Measurements from ENCODE around the gene RPL10A. TPM values are rescaled to one million over a fixed set of nuclear protein-coding genes. Genes with fewer than 3 reads are reported as not detected.
A peak's percentile ranks its signal among the peaks of the same experiment; 100 is the strongest.
"Not testable (repeated sequence)": the region's sequence is repeated elsewhere in the genome, so short reads cannot be mapped to it uniquely, and the experiment has no call there.

RPL10A gene
- total RNA-seq, 4 donors from 2014 or later = 347 to 1,065 (median 530) TPM

DNA sequence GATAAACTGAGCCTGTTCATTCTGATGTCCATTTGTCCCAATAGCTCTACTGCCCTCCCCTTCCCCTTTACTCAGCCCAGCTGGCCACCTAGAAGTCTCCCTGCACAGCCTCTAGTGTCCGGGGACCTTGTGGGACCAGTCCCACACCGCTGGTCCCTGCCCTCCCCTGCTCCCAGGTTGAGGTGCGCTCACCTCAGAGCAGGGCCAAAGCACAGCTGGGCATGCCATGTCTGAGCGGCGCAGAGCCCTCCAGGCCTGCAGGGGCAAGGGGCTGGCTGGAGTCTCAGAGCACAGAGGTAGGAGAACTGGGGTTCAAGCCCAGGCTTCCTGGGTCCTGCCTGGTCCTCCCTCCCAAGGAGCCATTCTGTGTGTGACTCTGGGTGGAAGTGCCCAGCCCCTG, 40.8 kb upstream of the RPL10A start:
- DNase-seq = no peak
- no peaks in the 10 kb centered on the region for H3K27me3 ChIP-seq
- H3K4me1 ChIP-seq = peaks cover 0 to 7% (median 0%) of the 10 kb centered on the region in 4 donors
- peaks cover 0 to 24% (median 7%) of the 10 kb centered on the region in 4 donors for H3K9me3 ChIP-seq
- H3K27ac ChIP-seq = no peak overlapping the region
- TF ChIP-seq, protein P1, sequence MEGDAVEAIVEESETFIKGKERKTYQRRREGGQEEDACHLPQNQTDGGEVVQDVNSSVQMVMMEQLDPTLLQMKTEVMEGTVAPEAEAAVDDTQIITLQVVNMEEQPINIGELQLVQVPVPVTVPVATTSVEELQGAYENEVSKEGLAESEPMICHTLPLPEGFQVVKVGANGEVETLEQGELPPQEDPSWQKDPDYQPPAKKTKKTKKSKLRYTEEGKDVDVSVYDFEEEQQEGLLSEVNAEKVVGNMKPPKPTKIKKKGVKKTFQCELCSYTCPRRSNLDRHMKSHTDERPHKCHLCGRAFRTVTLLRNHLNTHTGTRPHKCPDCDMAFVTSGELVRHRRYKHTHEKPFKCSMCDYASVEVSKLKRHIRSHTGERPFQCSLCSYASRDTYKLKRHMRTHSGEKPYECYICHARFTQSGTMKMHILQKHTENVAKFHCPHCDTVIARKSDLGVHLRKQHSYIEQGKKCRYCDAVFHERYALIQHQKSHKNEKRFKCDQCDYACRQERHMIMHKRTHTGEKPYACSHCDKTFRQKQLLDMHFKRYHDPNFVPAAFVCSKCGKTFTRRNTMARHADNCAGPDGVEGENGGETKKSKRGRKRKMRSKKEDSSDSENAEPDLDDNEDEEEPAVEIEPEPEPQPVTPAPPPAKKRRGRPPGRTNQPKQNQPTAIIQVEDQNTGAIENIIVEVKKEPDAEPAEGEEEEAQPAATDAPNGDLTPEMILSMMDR (IDR thresholded peaks at IDR 0.05) = no peak
- TF ChIP-seq POLR2A (IDR thresholded peaks at IDR 0.05) = no peak
- H3K4me3 ChIP-seq = no peak overlapping the region
- peaks cover 0 to 56% (median 0%) of the 10 kb centered on the region in 3 donors for H3K36me3 ChIP-seq

DNA sequence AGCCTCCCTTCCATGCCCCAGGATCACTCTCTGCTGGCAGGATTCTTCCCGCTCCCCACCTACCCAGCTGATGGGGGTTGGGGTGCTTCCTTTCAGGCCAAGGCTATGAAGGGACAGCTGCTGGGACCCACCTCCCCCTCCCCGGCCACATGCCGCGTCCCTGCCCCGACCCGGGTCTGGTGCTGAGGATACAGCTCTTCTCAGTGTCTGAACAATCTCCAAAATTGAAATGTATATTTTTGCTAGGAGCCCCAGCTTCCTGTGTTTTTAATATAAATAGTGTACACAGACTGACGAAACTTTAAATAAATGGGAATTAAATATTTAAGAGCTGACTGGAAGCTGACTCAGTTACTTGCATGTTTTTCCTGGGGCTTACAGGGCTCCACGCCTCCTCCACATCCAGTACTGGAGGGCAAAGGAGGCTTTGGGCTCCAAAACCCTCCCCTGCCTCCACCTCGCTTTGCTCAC, 40.3 kb upstream of the RPL10A start:
- no peaks in the 10 kb centered on the region for H3K27me3 ChIP-seq
- no peak for DNase-seq
- peaks cover 0 to 53% (median 0%) of the 10 kb centered on the region in 3 donors for H3K36me3 ChIP-seq
- peaks cover 0 to 10% (median 0%) of the 10 kb centered on the region in 4 donors for H3K4me1 ChIP-seq
- no peak overlapping the region for H3K27ac ChIP-seq
- H3K4me3 ChIP-seq = no peak overlapping the region
- peaks cover 0 to 24% (median 7%) of the 10 kb centered on the region in 4 donors for H3K9me3 ChIP-seq
- TF ChIP-seq, protein P1 (IDR thresholded peaks at IDR 0.05) = no peak
- no peak for TF ChIP-seq POLR2A (IDR thresholded peaks at IDR 0.05)

DNA sequence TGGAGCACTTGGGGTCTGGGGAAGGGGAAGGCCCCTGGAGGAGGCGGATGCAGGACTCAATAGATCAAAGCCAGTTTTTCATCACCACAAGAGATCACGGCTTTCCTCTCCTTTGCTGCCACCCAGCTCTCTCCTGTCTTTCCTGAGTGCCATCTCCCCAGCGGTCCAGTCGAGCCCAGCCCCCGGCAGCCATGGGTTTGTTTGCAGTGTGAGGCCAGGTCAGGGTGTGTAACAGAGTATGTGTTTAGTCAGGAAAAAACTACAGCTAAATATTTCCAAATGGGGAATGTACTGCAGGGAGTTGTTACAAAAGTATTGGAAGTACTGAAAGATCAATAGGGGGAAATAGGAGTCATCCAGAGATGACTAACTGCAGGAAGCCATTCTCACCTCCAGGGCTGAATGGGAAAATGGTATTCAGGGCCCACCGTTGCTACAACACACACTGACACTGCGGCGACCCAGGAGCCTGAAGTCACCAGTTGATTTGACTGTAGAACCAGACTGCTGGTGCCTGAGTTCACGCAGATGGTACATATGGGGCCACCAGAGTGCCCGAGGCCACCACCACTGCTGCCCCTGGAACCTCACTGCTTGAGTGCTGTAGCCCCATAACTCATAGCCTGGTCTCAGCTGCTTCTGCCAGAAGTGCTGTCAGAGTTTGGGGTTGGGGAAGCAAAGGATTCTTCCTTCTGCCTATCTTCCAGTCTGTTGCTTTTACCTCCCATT, 39.6 kb upstream of the RPL10A start:
- no peak for TF ChIP-seq POLR2A (IDR thresholded peaks at IDR 0.05)
- TF ChIP-seq, protein P1 (IDR thresholded peaks at IDR 0.05) = no peak
- Histone ChIP-seq H3K27me3 (no peaks in the 10 kb centered on the region), H3K4me1 (peaks cover 0 to 10% (median 0%) of the 10 kb centered on the region in 4 donors), H3K27ac (no peak overlapping the region), H3K4me3 (no peak overlapping the region), H3K9me3 (peaks cover 0 to 24% (median 7%) of the 10 kb centered on the region in 4 donors), H3K36me3 (peaks cover 0 to 46% (median 0%) of the 10 kb centered on the region in 3 donors)
- no peak for DNase-seq

DNA sequence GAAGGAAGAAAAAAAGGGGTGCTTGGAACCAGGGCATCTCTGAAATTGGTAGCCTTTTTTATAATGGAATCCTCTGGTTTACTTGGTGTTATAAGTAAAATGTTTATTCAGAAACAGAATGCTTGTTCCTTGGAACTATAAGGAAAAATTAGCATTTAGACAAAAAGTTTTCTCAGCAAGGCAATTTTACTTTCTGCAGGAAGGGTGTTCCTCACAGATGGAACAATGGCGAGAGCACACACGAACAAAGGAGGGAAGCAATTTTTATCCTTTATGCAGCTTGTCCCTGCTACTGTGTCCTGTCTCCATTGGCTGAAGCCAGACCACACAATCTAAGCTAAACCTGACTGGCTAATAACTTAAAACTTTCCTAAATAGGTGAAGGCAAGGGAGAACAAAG, 38.7 kb upstream of the RPL10A start:
- Histone ChIP-seq H3K4me3 (no peak overlapping the region), H3K27me3 (no peaks in the 10 kb centered on the region), H3K4me1 (peaks cover 0 to 15% (median 2%) of the 10 kb centered on the region in 4 donors), H3K9me3 (peaks cover 0 to 24% (median 7%) of the 10 kb centered on the region in 4 donors), H3K36me3 (peaks cover 0 to 38% (median 0%) of the 10 kb centered on the region in 3 donors), H3K27ac (no peak overlapping the region)
- no peak for DNase-seq
- no peak for TF ChIP-seq POLR2A (IDR thresholded peaks at IDR 0.05)
- TF ChIP-seq, protein P1 (IDR thresholded peaks at IDR 0.05) = no peak

DNA sequence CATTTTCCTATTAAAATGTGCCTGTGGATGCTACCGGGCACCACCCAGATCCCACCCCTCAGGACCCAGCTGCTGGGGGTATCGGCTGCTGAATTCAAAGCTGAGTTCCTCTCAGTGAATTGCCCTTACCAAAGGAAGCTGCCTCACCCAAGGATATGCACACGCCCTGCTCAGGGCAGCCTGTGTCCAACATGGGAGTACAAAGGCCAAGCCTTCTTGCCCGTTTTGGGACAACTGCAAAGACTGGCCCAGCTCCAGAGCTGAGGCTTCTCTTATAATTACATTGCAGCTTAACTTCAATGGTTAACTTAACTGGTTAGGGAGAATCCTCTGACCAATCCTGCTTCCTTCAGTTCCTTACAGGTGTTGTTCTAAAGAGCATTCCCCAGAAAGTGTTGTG, 35.9 kb upstream of the RPL10A start:
- Histone ChIP-seq H3K27me3 (no peaks in the 10 kb centered on the region), H3K4me1 (peaks cover 0 to 29% (median 5%) of the 10 kb centered on the region in 4 donors), H3K36me3 (peaks cover 0 to 9% (median 0%) of the 10 kb centered on the region in 3 donors), H3K4me3 (no peak overlapping the region), H3K9me3 (peaks cover 0 to 24% (median 7%) of the 10 kb centered on the region in 4 donors), H3K27ac (peak overlapping the region in 2 of 4 donors; percentile 9 to 44)
- TF ChIP-seq, protein P1 (IDR thresholded peaks at IDR 0.05) = no peak
- no peak for TF ChIP-seq POLR2A (IDR thresholded peaks at IDR 0.05)
- peak in 2 of 3 donors; percentile 66 to 67 for DNase-seq

DNA sequence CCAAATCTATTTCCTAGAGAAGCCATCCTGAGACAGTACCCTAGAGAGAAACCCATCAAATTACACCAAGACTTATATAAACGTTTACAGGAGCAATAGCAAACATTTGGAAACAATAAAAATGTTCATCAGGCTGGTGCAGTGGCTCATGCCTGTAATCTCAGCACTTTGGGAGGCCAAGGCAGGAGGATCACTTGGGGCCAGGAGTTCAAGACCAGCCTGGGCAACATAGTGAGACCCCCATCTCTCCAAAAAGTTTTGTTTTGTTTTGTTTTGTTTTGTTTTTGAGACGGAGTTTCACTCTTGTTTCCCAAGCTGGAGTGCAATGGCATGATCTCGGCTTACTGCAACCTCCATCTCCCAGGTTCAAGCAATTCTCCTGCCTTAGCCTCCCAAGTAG, 35.5 kb upstream of the RPL10A start:
- peaks cover 0 to 29% (median 5%) of the 10 kb centered on the region in 4 donors for H3K4me1 ChIP-seq
- H3K27ac ChIP-seq = peak overlapping the region in 1 of 4 donors; percentile 44
- not testable (repeated sequence) for DNase-seq, H3K36me3 ChIP-seq, H3K4me3 ChIP-seq, H3K27me3 ChIP-seq
- peaks cover 0 to 24% (median 7%) of the 10 kb centered on the region in 4 donors for H3K9me3 ChIP-seq
